HG03280 (cell line): ENCODE data around the gene CHMP1B.
"Not testable (repeated sequence)": the region's sequence is repeated elsewhere in the genome, so short reads cannot be mapped to it uniquely, and the experiment has no call there.

Source experiments
- ATAC-seq: cut with Tn5 transposase; IDR thresholded peaks from one replicate; pipeline ENCODE4 v1.9.1; 2021; ENCODE audit warnings: mild to moderate bottlenecking, moderate library complexity; ENCODE audit not compliant: unreplicated experiment

The CHMP1B gene

DNA sequence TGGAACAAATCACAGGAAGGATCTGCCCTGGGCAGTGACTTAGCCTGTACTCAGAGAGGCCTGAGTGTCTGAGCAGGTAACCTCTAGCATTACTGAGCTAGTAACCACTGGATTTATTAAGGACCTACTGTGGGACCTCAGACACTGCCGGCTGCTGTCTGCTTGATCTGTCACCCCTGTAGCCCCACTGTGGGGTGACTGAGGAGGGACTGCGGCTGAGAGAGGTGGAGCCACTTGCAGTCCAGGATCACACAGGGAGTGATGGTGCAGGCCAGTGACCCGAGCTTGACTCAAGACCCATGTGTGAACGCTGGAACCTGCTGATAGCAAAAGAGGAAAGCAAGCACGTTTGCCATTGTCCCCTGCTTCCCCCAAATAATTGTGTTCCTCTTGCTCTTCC lies 15.6 kb downstream of the CHMP1B start:
- ATAC-seq: no peak

DNA sequence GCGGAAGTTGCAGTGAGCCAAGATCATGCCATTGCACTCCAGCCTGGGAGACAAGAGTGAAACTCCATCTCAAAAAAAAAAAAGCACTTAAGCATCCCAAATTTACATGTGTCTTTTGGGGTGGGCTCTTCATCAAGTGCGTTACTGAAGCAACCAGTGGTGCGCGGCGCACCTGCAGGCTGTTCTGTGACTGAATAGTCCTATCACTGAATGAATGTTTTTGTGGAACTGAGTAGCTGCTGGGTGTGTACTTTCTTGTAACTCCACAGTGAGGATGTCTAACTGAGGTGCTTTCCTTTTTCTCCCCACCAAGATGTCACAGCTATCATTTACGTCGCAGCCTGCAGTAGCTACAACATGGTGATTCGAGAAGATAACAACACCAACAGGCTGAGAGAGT lies 17.0 kb downstream of the CHMP1B start:
- no peak for ATAC-seq

DNA sequence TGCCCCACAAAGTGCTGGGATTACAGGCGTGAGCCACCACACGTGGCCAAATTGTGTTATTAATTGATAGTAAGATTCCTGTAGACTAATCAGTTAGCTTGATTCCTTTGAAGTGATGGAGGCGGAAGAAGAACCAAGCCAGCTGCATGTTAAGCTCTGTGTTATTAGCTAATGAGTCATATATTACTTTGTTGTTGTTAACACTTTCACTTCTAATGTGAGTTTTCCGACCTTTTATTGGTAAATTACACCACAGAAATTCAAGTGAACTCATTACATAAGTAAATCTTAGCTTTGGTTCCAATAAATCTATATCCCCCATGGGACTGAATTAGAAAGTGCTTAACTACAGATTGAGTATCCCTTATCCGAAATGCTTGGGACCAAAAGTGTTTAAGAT lies 20.3 kb downstream of the CHMP1B start:
- no peak for ATAC-seq

DNA sequence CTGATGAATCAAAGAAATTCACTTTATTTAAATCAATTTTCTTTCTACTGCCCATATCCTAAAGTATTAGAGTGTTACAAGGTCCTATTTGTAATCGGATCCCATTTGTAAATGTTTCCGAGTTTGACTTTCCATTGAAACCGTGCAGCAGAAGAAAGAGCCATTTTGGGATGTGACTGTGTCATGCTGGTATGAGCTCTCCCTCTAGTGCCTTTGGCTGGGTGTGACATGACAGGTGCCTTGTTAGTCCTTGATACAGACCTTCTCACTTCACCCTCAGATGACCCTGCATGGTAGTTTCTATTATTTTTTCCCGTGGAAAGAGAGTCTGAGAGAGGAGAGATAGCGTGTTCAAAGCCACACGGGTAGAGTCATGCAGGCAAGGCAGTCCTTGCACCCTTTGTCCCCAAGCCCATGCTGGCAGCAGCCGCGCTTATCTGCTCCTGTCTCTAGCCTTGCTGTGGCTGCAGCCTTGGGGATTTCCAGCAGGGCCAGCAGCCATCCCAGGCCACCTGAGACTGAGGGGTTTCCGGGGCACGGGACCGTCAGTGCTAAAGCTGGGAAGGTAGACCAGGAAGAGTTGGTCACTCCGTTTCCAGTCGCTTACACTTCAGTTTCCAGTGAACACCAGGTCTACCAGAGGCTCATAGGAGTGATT lies 21.4 kb downstream of the CHMP1B start:
- no peak for ATAC-seq

DNA sequence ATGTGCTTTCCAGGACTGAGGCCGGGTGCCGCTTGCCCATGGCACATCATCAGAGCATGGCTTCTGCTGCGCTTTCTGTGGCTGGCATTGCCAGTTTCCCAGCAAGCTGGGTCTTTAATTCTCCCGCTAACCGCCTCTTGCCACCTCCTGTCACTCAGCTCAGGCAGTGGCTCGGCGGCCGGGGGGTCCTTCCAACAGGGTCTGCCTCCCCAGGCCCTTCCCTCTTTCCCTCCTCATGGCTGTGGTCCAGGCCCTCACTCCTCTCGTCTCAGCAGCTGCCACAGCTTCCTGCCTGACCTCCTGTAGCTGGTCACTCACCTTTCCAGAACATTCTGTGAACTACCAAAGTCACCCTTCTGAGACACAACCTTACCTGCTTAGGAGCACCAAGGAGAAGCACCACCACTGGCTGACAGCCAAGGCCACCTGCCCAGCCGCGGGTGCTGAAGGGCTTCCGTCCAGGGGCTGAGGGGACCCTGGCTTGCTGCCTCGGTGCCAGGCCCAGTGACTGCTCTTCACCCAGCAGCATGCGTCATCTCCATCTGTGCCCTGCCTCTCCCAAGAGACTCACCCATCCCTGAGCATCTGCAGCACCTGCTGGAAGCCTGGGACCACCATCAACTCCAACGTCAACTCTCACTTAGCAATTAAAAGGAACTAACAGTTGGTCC lies 22.6 kb downstream of the CHMP1B start:
- ATAC-seq: no peak

DNA sequence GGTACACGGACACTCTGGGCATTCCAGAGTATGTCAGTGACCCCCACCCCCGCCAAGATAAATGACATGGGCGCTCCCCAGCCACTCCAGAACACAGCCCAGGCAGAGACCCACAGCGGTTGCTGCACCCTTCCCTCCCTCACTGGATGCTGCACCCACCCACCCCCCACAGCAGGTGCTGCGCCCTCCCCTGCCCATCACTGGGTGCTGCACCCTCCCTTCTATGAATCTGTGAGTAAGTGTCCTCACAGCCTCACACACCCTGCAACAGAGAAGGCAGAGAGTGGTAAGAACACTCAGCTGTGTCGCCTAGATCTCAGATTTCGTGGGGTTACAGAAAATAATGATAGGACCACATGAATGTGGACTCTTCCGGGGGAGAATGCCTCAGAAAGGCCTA lies 23.5 kb downstream of the CHMP1B start:
- no peak for ATAC-seq

DNA sequence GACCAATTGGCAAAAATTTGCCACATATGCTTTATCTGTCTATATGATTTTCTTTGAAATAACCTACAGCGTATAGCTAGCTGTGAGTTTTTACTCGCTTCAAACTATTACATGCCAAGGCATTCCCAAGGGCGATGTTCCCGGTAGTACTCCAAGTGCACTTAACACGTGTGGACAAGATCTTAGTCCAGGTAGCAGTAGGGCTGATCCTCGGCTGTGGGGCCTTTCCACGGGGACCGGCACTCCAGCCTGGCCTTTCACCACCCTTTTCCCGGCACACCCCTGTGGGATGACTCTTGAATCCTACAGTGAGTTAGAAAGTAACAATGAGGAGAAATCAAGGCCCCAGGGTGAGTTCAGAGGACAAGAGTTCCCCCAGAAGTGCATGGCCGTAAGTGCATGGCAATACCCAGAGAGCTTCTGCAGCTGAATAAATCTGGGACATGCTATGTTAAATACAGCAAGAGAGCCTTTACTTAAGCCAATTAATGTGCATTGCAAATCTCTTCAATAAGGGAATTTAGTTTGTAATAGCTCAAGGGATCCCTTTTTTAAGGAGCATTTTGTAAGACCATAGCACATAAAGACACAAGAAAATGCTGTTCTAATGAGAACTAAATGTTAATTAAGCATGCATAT lies 26.4 kb downstream of the CHMP1B start:
- ATAC-seq: no peak

DNA sequence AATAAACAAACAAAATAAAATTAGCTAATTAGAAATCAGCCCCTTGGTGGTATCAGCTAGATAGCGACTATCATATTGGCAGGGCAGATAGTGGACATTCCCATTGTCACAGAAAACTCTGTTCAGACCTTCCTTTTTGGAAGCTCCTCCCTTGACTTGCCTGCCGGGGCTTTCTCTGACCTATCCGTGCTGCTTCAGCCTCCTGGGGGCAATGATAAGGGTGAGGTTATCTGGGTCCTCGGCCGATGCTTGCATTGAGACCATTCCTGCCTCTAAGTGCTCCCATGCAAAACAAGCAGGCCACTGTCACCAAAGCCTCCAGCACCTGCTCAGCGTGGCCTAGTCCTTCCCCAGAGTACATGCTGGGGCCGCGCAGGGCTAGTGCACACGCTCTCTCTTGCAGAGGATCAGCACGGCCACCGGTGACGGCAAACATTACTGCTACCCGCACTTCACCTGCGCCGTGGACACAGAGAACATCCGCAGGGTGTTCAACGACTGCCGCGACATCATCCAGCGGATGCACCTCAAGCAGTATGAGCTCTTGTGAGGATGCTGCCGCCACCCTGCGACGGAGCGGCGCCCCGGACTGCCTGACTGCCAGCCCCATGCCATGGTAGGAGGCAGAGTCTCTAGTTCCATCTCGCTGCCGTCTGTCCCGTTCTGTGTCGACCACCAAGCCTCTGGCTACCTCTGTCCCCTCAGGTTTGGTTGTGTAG lies 29.5 kb downstream of the CHMP1B start:
- no peak for ATAC-seq

DNA sequence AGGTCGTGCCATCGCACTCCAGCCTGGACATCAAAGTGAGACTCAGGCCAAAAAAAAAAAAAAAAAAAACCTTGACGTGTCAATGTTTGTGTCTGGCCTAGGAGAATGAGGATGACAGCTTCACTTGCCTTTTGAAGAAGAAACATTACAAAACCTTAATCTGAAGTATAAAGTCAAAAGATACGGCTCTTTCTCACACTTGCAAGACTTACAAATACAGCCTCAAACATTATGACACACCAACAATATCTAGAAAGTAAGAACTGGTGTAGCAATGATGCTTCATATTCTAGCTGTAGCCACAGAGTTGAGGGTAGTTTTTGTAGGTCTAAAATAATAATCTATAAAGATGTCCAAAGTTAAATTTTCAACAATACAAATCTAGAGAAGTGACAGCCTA lies 31.4 kb downstream of the CHMP1B start:
- ATAC-seq: no peak

DNA sequence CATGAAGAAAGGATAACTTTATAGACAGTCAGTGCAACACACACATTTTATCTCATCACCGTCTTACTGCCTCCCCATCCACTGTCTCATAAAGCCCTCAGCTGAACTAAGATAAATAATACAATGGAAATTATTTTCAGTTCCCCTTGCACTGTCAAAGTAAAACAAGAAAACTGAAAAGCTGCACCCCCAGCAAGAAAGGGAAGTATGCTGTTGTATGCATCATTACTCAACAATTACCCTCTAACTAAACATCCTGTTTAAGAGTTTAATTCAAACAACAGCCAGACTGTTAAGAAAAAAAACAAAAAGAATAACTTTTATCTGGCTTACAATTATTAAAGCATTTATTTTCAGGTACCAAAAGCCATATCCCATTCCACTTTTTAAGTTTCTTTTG lies 31.9 kb downstream of the CHMP1B start:
- ATAC-seq: no peak

DNA sequence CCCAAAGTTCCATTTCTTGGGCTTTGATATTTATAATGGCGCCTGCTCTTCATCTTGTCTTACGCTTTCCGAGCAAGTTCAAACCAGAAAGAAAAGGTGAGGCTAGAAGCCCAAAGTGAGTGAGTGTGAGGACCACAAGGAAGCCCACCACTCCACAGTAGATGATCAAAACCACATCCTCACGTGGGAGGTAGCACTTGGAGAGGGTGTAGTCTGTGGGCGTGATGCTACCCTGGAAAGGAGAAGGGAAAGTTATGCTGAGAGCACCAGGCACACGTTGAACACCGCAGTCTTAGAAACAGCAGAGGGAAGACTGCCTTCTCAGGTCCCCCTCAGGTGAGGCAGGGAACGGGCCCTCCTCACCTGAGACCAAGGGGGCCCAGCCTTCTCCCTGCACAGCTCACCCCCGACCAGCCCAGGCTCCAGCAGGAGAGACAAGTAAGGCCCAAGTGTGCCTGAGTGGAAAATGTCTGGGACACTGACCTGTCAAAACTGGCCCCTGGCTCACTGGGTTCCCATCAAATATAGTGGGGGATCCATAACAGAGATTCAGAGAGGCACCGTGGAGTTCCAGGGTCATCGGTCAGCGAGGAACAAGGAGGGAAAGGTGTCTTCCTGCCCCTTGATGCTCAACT lies 33.3 kb downstream of the CHMP1B start:
- no peak for ATAC-seq

DNA sequence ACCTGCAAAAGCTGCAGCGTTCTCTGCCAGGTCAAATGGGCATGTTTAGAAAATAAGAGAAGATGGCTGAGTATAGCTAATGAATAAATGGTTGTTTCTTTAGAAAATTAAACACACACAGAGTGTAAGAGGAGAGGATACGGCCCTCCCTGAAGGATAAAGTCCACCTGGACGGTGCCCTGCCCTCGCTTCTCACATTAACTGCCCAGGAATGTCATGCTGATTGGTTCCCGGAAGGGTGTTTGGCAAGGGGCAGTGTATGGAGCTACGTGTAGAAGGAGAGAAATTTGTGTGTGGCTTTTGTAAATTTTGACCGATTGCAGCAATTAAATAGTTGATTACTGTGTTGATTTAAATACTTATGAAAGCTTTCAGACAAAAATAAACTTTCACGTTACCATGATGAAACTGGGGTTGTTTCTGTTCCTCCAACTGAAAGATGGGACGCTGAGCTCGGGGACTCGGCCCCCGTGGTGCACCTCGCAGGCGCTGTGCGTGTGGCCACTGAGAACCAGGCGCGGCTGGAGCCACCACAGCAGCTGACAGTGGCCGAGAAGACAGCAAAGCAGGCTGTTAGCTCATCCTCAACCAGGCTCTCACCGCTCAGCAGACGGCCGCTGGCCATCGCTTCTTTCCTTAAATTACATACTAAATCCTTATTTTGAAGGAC lies 34.2 kb downstream of the CHMP1B start:
- no peak for ATAC-seq

DNA sequence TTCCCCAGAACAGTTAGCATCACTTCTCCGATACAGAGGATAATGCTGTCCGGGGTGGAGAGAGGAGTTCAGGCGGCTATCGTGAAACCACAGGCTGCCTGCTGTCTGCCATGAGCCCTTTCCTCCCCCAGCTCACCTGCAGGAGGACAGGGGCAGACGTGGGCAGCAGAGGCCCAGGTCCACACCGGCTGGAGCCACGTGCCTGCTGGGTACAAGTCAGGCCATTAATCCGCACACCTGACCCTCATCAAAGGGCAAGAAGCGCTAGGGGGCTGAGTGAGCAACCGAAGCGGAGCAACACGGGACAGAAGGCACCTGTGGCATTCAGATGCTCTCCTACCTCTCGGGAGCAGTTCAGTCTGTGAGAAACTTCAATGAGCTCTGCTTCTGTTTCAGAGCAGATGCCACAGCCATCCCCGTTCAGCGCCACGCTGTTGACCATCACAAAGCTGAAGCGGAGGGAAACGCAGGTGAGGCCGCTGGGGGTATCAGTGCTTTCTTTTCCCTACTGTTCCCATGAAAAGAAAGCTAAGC lies 35.4 kb downstream of the CHMP1B start:
- ATAC-seq: no peak

DNA sequence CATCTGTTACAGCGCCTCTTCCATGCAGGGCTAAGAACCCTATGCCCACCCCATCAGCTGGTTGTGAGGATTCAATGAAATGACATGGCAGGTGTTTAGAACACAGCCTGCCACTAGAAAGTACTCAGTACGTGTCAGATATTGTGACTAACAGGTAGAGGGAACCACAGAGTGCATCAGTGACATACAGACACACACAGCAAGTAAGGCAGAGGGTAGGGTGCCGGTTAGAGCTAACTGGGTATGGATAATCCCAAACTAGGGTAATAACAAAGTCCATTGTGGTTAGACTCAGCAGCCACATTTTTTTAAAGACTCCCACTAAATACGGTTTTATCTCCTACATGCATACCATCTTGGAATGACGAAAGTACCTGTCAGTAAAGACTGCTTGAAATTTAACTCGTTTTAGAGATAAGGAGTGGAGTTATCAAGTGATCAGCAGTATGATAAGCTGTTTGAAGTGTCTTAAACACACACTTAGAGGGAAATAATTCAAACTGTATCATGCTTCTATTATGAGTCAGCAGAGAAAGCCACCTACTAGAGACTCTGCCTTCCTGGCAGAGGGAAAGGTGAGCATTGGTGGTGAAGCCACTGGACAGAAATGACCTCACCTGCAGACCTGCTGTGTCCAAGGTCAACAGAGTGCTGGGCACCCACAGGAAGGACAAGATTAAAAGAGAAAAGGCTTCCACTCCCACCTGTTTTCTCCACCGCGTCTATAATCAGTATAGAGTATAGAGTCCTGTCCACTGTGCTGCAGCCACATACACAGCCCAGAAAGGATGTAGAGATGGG lies 36.3 kb downstream of the CHMP1B start:
- ATAC-seq: no peak

DNA sequence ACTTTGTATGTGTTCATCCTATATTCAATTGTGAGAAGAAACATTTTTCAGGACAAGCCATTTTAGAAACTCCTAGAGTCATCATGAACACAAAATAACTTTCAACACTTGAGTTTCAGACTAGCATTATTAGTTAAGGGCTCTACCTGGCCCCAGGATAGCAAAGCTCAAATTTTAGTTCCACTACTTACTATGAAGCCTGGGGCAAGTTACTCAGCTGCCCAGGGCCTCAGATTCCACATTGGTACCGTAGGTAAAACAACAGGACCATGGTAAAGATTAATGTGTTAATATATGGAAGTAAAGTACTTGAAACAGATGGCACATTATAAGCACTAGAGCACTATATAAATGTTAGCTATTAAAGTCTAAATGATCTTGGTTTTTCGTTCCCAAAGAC lies 37.5 kb downstream of the CHMP1B start:
- ATAC-seq: no peak

DNA sequence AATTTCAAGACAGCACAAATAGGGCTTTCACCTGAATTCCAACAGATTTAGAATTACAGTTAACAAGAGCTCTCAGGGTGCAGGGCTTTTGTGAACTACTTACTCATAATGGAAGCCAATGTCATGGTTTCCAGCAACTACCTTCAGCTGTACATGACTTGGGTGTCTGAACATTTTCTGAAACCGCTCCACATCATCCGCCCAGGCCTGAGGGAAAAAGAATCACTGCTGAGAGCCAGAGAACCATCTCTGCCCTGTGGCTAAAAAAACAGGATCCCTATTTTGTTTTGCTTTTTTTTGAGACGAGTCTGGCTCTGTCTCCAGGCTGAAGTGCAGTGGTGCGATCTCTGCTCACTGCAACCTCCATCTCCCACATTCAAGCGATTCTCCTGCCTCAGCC lies 38.1 kb downstream of the CHMP1B start:
- ATAC-seq: no peak

DNA sequence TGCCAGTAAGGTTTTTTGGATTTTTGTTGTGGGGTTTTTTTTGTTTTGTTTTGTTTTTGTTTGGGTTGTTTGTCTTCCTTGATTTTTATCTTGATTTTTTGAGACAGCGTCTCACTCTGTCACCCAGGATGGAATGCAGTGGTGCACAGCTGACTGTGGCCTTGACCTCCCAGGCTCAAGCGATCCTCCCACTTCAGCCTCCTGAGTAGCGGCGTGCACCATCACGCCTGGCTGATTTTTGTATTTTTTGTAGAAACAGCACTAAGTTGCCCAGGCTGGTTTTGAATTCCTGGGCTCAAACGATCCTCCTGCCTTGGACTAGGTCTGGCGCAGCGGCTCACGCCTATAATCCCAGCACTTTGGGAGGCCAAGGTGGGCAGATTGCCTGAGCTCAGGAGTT lies 40.5 kb downstream of the CHMP1B start:
- no peak for ATAC-seq

DNA sequence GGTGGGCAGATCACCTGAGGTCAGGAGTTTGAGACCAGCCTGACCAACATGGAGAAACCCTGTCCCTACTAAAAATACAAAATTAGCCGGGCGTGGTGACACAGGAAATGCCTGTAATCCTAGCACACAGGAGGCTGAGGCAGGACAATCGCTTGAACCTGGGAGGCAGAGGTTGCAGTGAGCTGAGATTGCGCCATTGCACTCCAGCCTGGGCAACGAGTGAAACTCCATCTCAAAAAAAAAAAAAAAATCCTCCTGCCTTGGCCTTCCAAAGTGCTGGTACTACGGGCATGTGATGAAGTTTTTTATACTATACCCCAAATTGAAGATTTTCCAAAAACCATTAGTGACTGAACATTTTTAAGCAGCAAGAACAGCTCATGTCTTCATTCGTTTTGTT lies 41.2 kb downstream of the CHMP1B start:
- not testable (repeated sequence) for ATAC-seq

DNA sequence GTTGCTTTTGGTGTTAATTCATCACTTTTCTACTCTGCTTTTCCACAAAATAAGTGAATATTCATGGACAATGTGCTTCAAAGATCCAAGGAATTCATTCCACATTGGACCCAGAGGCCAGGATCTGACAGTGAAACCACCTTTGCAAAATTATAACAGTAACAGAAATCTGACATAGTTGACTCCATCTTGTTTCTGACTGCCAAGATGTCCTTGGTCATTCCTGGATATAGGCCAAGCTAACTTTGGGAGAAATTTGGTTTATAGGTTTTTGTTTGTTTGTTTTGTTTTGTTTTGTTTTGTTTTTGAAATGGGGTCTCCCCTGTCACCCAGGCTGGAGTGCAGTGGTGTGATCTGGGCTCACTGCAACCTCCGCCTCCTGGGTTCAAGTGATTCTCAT lies 46.6 kb downstream of the CHMP1B start:
- no peak for ATAC-seq

DNA sequence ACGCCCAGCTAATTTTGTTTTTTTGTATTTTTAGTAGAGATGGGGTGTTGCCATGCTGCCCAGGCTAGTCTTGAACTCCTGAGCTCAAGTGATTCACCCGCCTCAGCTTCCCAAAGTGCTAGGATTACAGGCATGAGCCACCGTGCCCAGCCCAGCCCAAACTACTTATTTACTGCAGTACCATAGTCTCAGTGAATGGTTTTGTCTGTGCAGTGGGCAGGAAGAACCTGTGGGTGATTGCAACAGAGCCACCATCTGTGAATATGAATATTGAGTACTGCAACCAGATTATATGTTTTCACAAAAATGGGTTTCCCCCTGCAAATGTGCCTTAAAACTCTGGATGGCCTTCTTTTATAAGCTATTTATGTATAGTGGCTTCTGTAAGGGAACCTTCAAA lies 47.9 kb downstream of the CHMP1B start:
- no peak for ATAC-seq
